OCI-LY7 (cell line): Measurements from ENCODE around the gene SOBP.

Source experiments
- EZH2phosphoT487 ChIP-seq: fragments of 200-600 bp; sonication (generic); IDR thresholded peaks from 2 replicates; pipeline ENCODE4 v1.6.1; 2018; ENCODE audit warnings: low read depth, borderline replicate concordance, mild to moderate bottlenecking, mixed run types, antibody characterized with exemption, low read length, moderate library complexity, mixed read lengths
- TF ChIP-seq, protein P1 (sequence below): fragments of 200-600 bp; sonication (generic); conservative IDR thresholded peaks from 2 replicates; pipeline ENCODE4 v1.5.1; 2014; ENCODE audit warnings: mild to moderate bottlenecking, antibody characterized with exemption, low read length, moderate library complexity, mixed read lengths

GRCh38 chr6:107485157-107485556, 4.8 kb upstream of the SOBP start:
- TF ChIP-seq, protein P1, sequence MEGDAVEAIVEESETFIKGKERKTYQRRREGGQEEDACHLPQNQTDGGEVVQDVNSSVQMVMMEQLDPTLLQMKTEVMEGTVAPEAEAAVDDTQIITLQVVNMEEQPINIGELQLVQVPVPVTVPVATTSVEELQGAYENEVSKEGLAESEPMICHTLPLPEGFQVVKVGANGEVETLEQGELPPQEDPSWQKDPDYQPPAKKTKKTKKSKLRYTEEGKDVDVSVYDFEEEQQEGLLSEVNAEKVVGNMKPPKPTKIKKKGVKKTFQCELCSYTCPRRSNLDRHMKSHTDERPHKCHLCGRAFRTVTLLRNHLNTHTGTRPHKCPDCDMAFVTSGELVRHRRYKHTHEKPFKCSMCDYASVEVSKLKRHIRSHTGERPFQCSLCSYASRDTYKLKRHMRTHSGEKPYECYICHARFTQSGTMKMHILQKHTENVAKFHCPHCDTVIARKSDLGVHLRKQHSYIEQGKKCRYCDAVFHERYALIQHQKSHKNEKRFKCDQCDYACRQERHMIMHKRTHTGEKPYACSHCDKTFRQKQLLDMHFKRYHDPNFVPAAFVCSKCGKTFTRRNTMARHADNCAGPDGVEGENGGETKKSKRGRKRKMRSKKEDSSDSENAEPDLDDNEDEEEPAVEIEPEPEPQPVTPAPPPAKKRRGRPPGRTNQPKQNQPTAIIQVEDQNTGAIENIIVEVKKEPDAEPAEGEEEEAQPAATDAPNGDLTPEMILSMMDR: no peak
- TF ChIP-seq EZH2phosphoT487: no peak
